ENCODE data around the gene KRTAP5-7. TPM values are rescaled to one million over a fixed set of nuclear protein-coding genes. Genes with fewer than 3 reads are reported as not detected.

The KRTAP5-7 gene
- total and polyA plus RNA-seq, 2 of the 8 experiments (the other 6 are each of a cell fraction or from before 2014, with no cell fraction given) = not detected

- Histone ChIP-seq H3K79me1 (ENCODE audit: low read depth, low read length) (no peaks in the 10 kb centered on the region), H2AK5ac (ENCODE audit: low read depth, low read length) (no peak overlapping the region; the same call in 1 of the 2 replicates), H3K23ac (ENCODE audit: insufficient read length) (no peak overlapping the region), H3K23me2 (ENCODE audit: low read depth, low read length) (no peaks in the 10 kb centered on the region), H3K56ac (replicated peaks; ENCODE audit: insufficient read length, low read depth, low read length) (no peak overlapping the region), H2BK5ac (ENCODE audit: low read depth, low read length) (no peak overlapping the region), H4K91ac (replicated peaks; ENCODE audit: insufficient read length, low read length) (no peak overlapping the region), H3K79me2 (ENCODE audit: control insufficient read depth in 1 of 2, insufficient read depth in 2 of 2, low read length in 2 of 2) (no peaks in the 10 kb centered on the region), H2BK12ac (ENCODE audit: low read depth, low read length) (peak overlapping the region; percentile 68; the same call in 1 of the 2 replicates), H3K4me1 (replicated peaks in 1 of 4; ENCODE audit: control insufficient read depth in 3 of 4, insufficient read depth in 4 of 4, low read length in 3 of 4) (peaks cover 0 to 8% (median 5%) of the 10 kb centered on the region in 4 experiments; a peak in 5 of 7 replicates), H3K9me3 (ENCODE audit: insufficient read depth in 2 of 2, low read depth in 1 of 2, low read length in 1 of 2) (peaks cover 4 to 9% of the 10 kb centered on the region in 2 experiments; a peak in 3 of 4 replicates), H3K4me3 (ENCODE audit: extremely low read depth in 1 of 4, insufficient read depth in 2 of 4, low read depth in 3 of 4, low read length in 4 of 4) (no peak overlapping the region), H3K4me2 (ENCODE audit: insufficient read depth in 1 of 2, low read depth in 2 of 2, low read length in 2 of 2) (no peak overlapping the region), H4K8ac (ENCODE audit: extremely low read depth, insufficient read depth, low read length) (peak overlapping the region; percentile 1; the same call in 1 of the 2 replicates), H4K20me1 (replicated peaks in 1 of 2; ENCODE audit: control insufficient read depth in 1 of 2, insufficient read depth in 2 of 2, low read length in 2 of 2) (no peaks in the 10 kb centered on the region), H3K36me3 (ENCODE audit: control insufficient read depth in 2 of 4, insufficient read depth in 4 of 4, low read length in 3 of 4) (peaks cover 0 to 11% (median under 1%) of the 10 kb centered on the region in 4 experiments; a peak in 3 of 8 replicates), H4K5ac (ENCODE audit: insufficient read length, low read depth, low read length) (no peak overlapping the region), H3K9ac (replicated peaks in 1 of 4; ENCODE audit: extremely low read depth in 1 of 4, low read depth in 3 of 4, low read length in 3 of 4) (no peak overlapping the region), H2BK20ac (ENCODE audit: low read length) (peak overlapping the region; percentile 48; the same call in 1 of the 2 replicates), H3K27ac (ENCODE audit: low read depth, low read length) (no peak overlapping the region), H2BK15ac (ENCODE audit: low read length) (0 out of 2 replicates have a peak overlapping the region, but pooled peaks have one; percentile 18), H3K4ac (replicated peaks; ENCODE audit: insufficient read length, low read depth, low read length) (no peak overlapping the region), H3K27me3 (replicated peaks in 1 of 4; ENCODE audit: control insufficient read depth in 3 of 4, extremely low read depth in 1 of 4, insufficient read depth in 3 of 4, low read length in 3 of 4) (no peaks in the 10 kb centered on the region), H2BK120ac (replicated peaks; ENCODE audit: low read depth, low read length) (no peak overlapping the region), H3K14ac (ENCODE audit: insufficient read length) (no peak overlapping the region), H2AFZ (ENCODE audit: low read length) (no peak overlapping the region), H3K18ac (ENCODE audit: extremely low read depth, low read length) (0 out of 2 replicates have a peak overlapping the region, but pooled peaks have one; percentile 24)
- TF ChIP-seq SP2 (IDR thresholded peaks at IDR 0.05; ENCODE audit: low read length) (no peak), NRF1 (IDR thresholded peaks at IDR 0.05; ENCODE audit: low read depth, low read length) (no peak), GABPA (IDR thresholded peaks at IDR 0.05; ENCODE audit: borderline replicate concordance, insufficient read depth, low read length) (no peak), SIN3A (conservative IDR thresholded peaks at IDR 0.05 in 1 of 2, IDR thresholded peaks at IDR 0.05 in 1 of 2; ENCODE audit: low read depth in 1 of 2, low read length in 2 of 2) (no peak), HDAC6 (IDR thresholded peaks at IDR 0.05; ENCODE audit: low read depth, low read length) (no peak), CHD1 (IDR thresholded peaks at IDR 0.05; ENCODE audit: low read depth, low read length) (no peak), KDM5A (IDR thresholded peaks at IDR 0.05; ENCODE audit: low read length) (no peak), CBX8 (IDR thresholded peaks at IDR 0.05; ENCODE audit: borderline replicate concordance, low read depth, low read length) (no peak), KDM1A (IDR thresholded peaks at IDR 0.05; ENCODE audit: borderline replicate concordance, low read length) (no peak), FOSL1 (IDR thresholded peaks at IDR 0.05; ENCODE audit: insufficient read depth, low read depth, low read length) (no peak), TAF7 (optimal IDR thresholded peaks at IDR 0.05; ENCODE audit: borderline replicate concordance, low read depth, low read length) (no peak)
- 75% methylated on average over 10 of the region's 10 CpGs; no CpG with 5 or more reads in 1 of the 2 experiments for WGBS, 2 experiments (ENCODE audit: extremely low coverage in 1 of 2, insufficient coverage in 1 of 2, insufficient read length in 1 of 2, insufficient replicate concordance in 2 of 2, low coverage in 1 of 2, low lambda C conversion rate in 2 of 2, missing lambda C conversion rate in 1 of 2)
- CTCF ChIA-PET (ENCODE audit: partially characterized antibody) = interaction anchor here (0.8 to 1.0 kb wide), 2 partner anchors 10 to 13 kb away, joined by 3 read pairs; no protein-coding TSS in a partner anchor
- POLR2A ChIA-PET (ENCODE audit: partially characterized antibody) = interaction anchor here (0.6 kb wide), 1 partner anchor 56 kb away, joined by 3 read pairs; the partner anchor contains the start of gene DHCR7
- no peak for FAIRE-seq
- DNase-seq (ENCODE audit: low read depth in 1 of 2, low spot score in 2 of 2) = peak in 1 of 2 experiments; percentile 45
Measured at GRCh38 chr11:71504531-71504930, 22.5 kb upstream of the KRTAP5-7 start.
